Stimulated activated naive B cell treated with anti-CD40 and anti-IgM and Interleukin-4, amounts not matched to agents 10 μg/mL and 1 μg/mL and 100 μg/mL, for 72 hours (primary cell): Measurements from ENCODE around the gene INTS15.
A peak's percentile ranks its signal among the peaks of the same experiment; 100 is the strongest.

Source experiments
- ATAC-seq, 2 donors: fragments of 150-1000 bp; cut with Tn5 transposase; replicated peaks; 2 replicates each; pipeline ENCODE4 v1.10.0; 2021; ENCODE audit warnings: moderate library complexity in 1 of 2
- DNase-seq: peaks from one replicate; pipeline ENCODE4 v3.0.0; 2021
- H3K27ac Mint-ChIP-seq: one replicate; pipeline ENCODE4 v1.8.0; 2022; ENCODE audit warnings: mild to moderate bottlenecking, mixed read lengths
- H3K27me3 Mint-ChIP-seq, 2 donors: one replicate each; pipeline ENCODE4 v1.8.0; 2022; ENCODE audit warnings: mixed read lengths in 2 of 2
- H3K36me3 Mint-ChIP-seq, 2 donors: one replicate each; pipeline ENCODE4 v1.8.0; 2022; ENCODE audit warnings: mixed read lengths in 2 of 2, mild to moderate bottlenecking in 1 of 2
- H3K4me1 Mint-ChIP-seq, 2 donors: one replicate each; pipeline ENCODE4 v1.8.0; 2022; ENCODE audit warnings: mixed read lengths in 2 of 2, mild to moderate bottlenecking in 1 of 2
- H3K4me3 Mint-ChIP-seq, 2 donors: one replicate each; pipeline ENCODE4 v1.8.0; 2022; ENCODE audit warnings: mild to moderate bottlenecking in 2 of 2, mixed read lengths in 2 of 2, moderate library complexity in 1 of 2
- H3K9me3 Mint-ChIP-seq, 2 donors: one replicate each; pipeline ENCODE4 v1.8.0; 2022; ENCODE audit warnings: mixed read lengths in 2 of 2, mild to moderate bottlenecking in 1 of 2

INTS15 gene

DNA sequence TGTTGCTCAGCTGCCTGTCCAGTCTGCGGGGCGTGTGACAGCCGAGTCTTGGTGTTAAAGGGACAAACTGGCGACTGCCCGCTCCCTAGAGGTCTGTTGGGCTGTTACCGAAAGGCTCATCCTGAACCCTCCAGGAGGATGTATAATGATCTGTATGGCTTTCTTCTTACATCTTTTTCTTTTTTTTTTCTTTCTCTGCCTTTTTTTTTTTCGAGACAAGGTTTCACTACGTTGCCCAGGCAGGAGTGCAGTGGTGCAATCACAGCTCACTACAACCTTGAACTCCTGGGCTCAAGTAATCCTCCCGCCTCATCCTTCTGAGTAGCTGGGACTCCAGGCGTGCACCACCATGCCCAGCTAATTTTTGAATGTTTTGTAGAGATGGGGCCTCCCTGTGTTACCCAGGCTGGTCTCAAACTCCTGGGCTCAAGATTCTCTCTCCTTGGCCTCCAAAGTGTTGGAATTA is 857 bp downstream of the INTS15 start:
- H3K36me3 Mint-ChIP-seq = peaks cover 35% of the 10 kb centered on the region in 2 donors
- H3K27me3 Mint-ChIP-seq = no peaks in the 10 kb centered on the region
- peak in 1 of 2 donors; percentile 24 for ATAC-seq
- H3K4me3 Mint-ChIP-seq = peak overlapping the region; percentile 87 to 90
- H3K27ac Mint-ChIP-seq = peak overlapping the region; percentile 88
- peaks cover 8 to 25% of the 10 kb centered on the region in 2 donors for H3K4me1 Mint-ChIP-seq
- H3K9me3 Mint-ChIP-seq = no peaks in the 10 kb centered on the region
- no peak for DNase-seq

GRCh38 chr7:6600093-6600492 is 10.3 kb downstream of the INTS15 start:
- peaks cover 0 to 3% of the 10 kb centered on the region in 2 donors for H3K4me1 Mint-ChIP-seq
- H3K27ac Mint-ChIP-seq = no peak overlapping the region
- ATAC-seq = no peak

DNA sequence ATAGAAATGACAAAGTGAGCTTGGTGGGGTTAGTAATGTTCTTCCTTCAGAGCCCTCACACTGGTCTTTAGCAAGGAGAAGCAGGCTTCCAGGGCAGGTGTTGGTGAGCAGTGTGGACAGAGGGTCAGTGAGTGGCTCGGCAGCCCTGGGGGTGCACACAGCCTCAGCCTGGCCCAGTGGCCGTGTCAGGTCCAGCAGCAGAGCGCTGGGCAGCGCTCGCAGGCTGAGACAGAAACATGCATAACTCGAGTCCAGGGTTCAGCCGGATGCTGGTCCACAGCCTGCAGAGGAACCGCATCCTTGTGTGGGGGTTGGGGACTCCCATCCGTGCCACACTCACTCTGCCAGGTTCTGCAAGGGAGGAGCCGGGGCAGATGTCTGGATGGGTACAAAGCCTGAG is 14.6 kb downstream of the INTS15 start:
- H3K27me3 Mint-ChIP-seq = no peaks in the 10 kb centered on the region
- no peak overlapping the region for H3K4me3 Mint-ChIP-seq
- no peak overlapping the region for H3K27ac Mint-ChIP-seq
- peaks cover 0 to 8% of the 10 kb centered on the region in 2 donors for H3K4me1 Mint-ChIP-seq
- no peak for DNase-seq
- no peak for ATAC-seq
- peaks cover 30 to 60% of the 10 kb centered on the region in 2 donors for H3K36me3 Mint-ChIP-seq
- H3K9me3 Mint-ChIP-seq = no peaks in the 10 kb centered on the region

More at GRCh38 chr7:6600093-6600492, 10.3 kb downstream of the INTS15 start:
- Mint-ChIP-seq H3K27me3 (no peaks in the 10 kb centered on the region), H3K9me3 (no peaks in the 10 kb centered on the region), H3K36me3 (peaks cover 34 to 66% of the 10 kb centered on the region in 2 donors), H3K4me3 (no peak overlapping the region)
- no peak for DNase-seq

- no peak overlapping the region for H3K4me3 Mint-ChIP-seq
- DNase-seq (no peak), ATAC-seq (no peak)
- peaks cover 24 to 53% of the 10 kb centered on the region in 2 donors for H3K36me3 Mint-ChIP-seq
- H3K9me3 Mint-ChIP-seq = no peaks in the 10 kb centered on the region
- H3K4me1 Mint-ChIP-seq = peaks cover 7 to 12% of the 10 kb centered on the region in 2 donors
- H3K27me3 Mint-ChIP-seq = no peaks in the 10 kb centered on the region
- H3K27ac Mint-ChIP-seq = no peak overlapping the region
Measured at GRCh38 chr7:6606866-6607583, 17.2 kb downstream of the INTS15 start.

DNA sequence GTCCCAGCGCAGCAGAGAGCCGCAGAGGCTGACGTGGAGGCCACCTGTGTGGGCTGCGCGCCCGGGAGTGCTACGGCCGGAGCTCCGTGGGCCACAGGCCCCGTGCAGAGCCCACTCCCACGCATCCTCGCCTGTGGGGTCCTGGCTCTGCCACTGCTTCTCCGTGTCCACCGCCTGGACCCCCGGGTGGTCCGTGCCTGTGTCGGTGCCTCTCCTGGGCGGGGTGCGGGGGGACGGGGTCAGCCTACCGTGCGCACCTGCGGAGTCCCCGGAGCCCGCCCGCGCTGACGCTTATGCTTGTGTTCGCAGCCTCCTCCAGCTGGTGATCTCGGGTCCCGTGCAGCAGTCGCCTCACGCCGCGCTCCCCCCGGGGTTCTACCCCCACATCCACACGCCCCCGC is 17.8 kb downstream of the INTS15 start:
- peaks cover 0 to 2% of the 10 kb centered on the region in 2 donors for H3K27me3 Mint-ChIP-seq
- H3K4me1 Mint-ChIP-seq = peaks cover 7 to 10% of the 10 kb centered on the region in 2 donors
- H3K36me3 Mint-ChIP-seq = peaks cover 20 to 47% of the 10 kb centered on the region in 2 donors
- H3K27ac Mint-ChIP-seq = no peak overlapping the region
- DNase-seq (no peak), ATAC-seq (no peak)
- H3K9me3 Mint-ChIP-seq = no peaks in the 10 kb centered on the region
- H3K4me3 Mint-ChIP-seq = no peak overlapping the region

DNA sequence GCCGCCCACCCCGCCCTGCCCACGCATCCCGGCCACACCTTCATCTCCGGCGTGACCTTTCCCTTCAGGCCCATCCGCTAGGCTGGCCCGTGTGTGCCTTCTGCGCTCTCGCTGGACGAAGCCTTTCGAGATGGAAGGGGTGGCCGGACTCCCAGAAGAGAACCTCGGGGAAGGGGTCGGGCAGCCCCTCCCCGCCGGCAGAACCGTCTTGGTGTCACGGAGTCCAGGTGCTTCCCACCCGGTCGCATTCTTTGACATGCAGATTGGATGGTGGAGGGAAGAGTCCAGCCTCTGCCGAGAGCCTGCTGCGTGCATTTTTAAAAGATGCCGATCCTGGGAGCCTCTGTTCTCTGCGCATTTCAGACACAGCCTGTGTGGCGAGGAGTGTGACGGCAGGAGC is 18.3 kb downstream of the INTS15 start:
- Mint-ChIP-seq H3K4me1 (peaks cover 7 to 12% of the 10 kb centered on the region in 2 donors), H3K4me3 (no peak overlapping the region), H3K27me3 (peaks cover 0 to 4% of the 10 kb centered on the region in 2 donors), H3K9me3 (no peaks in the 10 kb centered on the region), H3K36me3 (peaks cover 20 to 44% of the 10 kb centered on the region in 2 donors), H3K27ac (no peak overlapping the region)
- DNase-seq (no peak), ATAC-seq (no peak)

- ATAC-seq (no peak), DNase-seq (no peak)
- Mint-ChIP-seq H3K9me3 (no peaks in the 10 kb centered on the region), H3K36me3 (peaks cover 20 to 42% of the 10 kb centered on the region in 2 donors), H3K4me1 (peaks cover 7 to 12% of the 10 kb centered on the region in 2 donors), H3K27me3 (peaks cover 0 to 4% of the 10 kb centered on the region in 2 donors), H3K27ac (no peak overlapping the region), H3K4me3 (no peak overlapping the region)
Measured at GRCh38 chr7:6608794-6609193, 19.0 kb downstream of the INTS15 start.

GRCh38 chr7:6612819-6613218 is 23.0 kb downstream of the INTS15 start:
- DNase-seq = no peak
- H3K4me3 Mint-ChIP-seq = no peak overlapping the region
- H3K9me3 Mint-ChIP-seq = no peaks in the 10 kb centered on the region
- ATAC-seq = no peak
- H3K27me3 Mint-ChIP-seq = peaks cover 0 to 4% of the 10 kb centered on the region in 2 donors
- H3K27ac Mint-ChIP-seq = no peak overlapping the region
- peaks cover 14 to 24% of the 10 kb centered on the region in 2 donors for H3K4me1 Mint-ChIP-seq
- peaks cover 0 to 14% of the 10 kb centered on the region in 2 donors for H3K36me3 Mint-ChIP-seq

DNA sequence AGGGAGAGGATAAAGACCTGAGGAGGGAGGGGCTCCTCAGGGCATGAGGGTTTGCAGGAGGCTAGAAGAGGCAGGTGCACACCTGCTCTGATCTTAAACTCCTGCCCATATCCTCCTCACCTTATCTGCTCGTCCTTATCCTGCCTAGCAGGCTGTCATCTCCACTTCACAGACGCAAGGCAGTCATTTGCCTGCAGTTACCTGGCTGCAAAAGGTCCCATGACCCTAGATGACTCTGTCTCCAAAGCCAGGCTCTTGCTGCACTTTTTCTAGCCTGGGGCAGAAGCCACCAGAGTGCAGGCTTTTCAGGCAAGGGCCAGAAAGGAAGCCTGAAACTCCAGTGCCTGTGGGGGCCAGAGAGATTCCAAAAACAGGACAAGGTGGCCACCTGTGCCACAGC is 23.9 kb downstream of the INTS15 start:
- DNase-seq = no peak
- H3K36me3 Mint-ChIP-seq = peaks cover 0 to 16% of the 10 kb centered on the region in 2 donors
- H3K27me3 Mint-ChIP-seq = peaks cover 0 to 4% of the 10 kb centered on the region in 2 donors
- ATAC-seq = no peak
- peaks cover 14 to 24% of the 10 kb centered on the region in 2 donors for H3K4me1 Mint-ChIP-seq
- no peaks in the 10 kb centered on the region for H3K9me3 Mint-ChIP-seq
- no peak overlapping the region for H3K27ac Mint-ChIP-seq
- H3K4me3 Mint-ChIP-seq = peak overlapping the region in 1 of 2 donors; percentile 12

- Mint-ChIP-seq H3K4me3 (peak within 1 kb of the TSS; percentile 72 to 84), H3K9me3 (no peaks in the 10 kb centered on the region), H3K27me3 (peaks cover 0 to 4% of the 10 kb centered on the region in 2 donors), H3K36me3 (peaks cover 0 to 12% of the 10 kb centered on the region in 2 donors), H3K27ac (peak within 1 kb of the TSS; percentile 26), H3K4me1 (peaks cover 14 to 36% of the 10 kb centered on the region in 2 donors)
- ATAC-seq = peak; percentile 60 to 61
- DNase-seq = no peak
Measured at GRCh38 chr7:6614953-6615722, 25.3 kb downstream of the INTS15 start, which contains the start of gene ZNF853. ZNF853 (plus strand) TSS chr7:6615610; CDS start chr7:6616175, 565 bp downstream.

DNA sequence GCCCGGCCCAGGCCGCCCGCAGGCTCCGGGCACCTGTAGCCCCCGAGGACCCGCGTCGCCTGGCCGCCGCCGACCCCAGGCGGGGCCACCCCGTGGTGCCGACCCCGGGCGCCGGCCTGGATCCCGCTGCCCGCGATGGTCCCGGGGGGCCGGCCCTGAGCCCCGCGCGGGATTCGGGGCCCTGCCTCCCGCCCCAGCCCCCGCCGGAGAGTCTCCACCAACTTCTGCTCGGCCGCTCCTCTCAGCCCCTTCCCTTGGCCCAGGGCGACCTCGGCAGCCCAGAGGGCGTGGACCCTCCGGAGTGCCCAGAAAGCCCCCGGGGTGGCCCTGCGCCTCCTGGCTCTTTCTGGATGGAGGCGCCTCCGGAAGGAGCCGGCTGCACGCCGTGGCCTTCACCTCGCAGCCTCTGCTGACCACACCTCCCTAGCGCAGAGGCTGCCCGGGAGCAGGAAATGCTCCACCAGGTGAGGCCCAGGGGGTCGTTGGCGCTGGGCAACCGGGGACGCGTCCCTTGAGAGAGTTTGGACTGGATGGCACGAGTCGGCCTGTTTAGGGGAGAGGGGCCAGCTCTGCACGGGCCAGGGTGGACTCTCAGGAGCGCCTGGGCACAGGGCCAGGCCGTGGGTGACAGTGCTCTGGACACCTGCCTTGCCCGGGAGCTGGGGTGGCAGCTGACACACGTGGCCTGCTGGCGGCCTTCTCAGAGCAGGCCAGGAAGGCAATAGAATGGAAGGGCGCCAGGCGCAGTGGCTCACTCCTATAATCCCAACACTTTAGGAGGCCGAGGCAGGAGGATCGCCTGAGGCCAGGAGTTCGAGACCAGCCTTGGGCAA is 26.1 kb downstream of the INTS15 start:
- H3K27ac Mint-ChIP-seq = no peak overlapping the region
- H3K36me3 Mint-ChIP-seq = peaks cover 0 to 9% of the 10 kb centered on the region in 2 donors
- H3K4me1 Mint-ChIP-seq = peaks cover 19 to 44% of the 10 kb centered on the region in 2 donors
- DNase-seq (no peak), ATAC-seq (peak; percentile 47 to 48)
- peaks cover 0 to 4% of the 10 kb centered on the region in 2 donors for H3K27me3 Mint-ChIP-seq
- H3K4me3 Mint-ChIP-seq = peak overlapping the region; percentile 72 to 84
- H3K9me3 Mint-ChIP-seq = no peaks in the 10 kb centered on the region

DNA sequence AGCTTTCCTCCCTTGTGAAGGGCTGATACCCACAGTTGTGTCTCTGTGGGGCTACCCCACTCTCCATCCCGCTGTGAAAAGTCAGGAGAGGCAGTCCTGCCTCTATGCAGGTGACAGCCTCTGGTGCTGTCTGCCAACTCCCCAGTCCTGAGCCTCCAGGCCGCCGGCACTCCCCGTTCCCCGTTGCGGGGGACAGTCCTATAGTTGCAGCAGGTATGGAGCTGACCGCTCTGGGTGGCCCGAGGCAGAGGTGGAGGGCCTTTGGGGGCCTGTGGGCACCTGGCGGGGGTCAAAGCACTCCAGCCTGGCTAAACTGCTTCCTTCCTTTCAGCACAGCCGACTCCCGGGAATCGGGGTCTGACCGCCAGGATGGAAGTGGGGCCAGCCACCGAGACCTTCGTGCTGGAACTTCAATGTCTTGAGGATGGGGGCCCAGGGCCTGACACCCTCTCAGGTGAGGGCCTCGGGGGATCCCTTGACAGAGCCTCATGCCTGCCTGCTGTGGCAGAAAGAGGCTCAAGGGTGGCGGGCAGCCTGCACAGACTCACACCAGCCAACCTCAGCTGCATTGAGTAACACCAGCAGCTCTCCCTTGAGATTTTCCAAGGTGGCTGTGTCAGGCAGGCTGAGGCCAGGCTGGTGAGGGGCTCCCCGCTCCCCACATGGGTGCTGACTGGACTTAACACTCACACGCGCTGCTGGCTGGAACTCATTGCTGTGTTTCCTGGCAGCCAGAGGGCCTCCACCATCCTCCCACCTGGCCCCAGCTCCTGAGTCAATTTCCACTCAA is 27.2 kb downstream of the INTS15 start:
- peak overlapping the region in 1 of 2 donors; percentile 67 for H3K4me3 Mint-ChIP-seq
- DNase-seq (no peak), ATAC-seq (no peak)
- H3K9me3 Mint-ChIP-seq = no peaks in the 10 kb centered on the region
- no peak overlapping the region for H3K27ac Mint-ChIP-seq
- peaks cover 7 to 14% of the 10 kb centered on the region in 2 donors for H3K36me3 Mint-ChIP-seq
- H3K27me3 Mint-ChIP-seq = peaks cover 0 to 4% of the 10 kb centered on the region in 2 donors
- H3K4me1 Mint-ChIP-seq = peaks cover 24 to 46% of the 10 kb centered on the region in 2 donors

DNA sequence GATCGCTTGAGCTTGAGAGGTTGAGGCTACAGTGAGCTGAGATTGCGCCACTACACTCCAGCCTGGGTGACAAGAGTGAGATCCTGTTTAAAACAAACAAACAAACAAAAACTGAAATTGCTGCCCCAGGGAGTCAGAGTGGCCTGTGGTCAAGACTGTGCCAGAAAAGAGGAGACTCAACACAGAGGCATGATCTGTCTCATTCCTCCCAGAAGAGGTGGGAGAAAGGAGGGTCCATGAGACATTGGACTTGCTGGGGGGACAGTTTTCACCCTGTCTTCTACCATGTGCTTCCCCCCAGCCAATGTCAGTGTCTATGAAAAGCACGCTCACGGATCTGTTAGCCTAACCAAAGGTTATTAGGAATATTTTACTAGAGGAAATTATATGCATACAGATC is 28.8 kb downstream of the INTS15 start:
- no peak for ATAC-seq
- no peak overlapping the region for H3K4me3 Mint-ChIP-seq
- H3K36me3 Mint-ChIP-seq = peaks cover 7 to 17% of the 10 kb centered on the region in 2 donors
- no peaks in the 10 kb centered on the region for H3K9me3 Mint-ChIP-seq
- peaks cover 20 to 51% of the 10 kb centered on the region in 2 donors for H3K4me1 Mint-ChIP-seq
- peak overlapping the region; percentile 73 for H3K27ac Mint-ChIP-seq
- DNase-seq = no peak
- H3K27me3 Mint-ChIP-seq = no peaks in the 10 kb centered on the region
